ENCODE results near the gene ZNF816.
A peak's percentile ranks its signal among the peaks of the same experiment; 100 is the strongest.
"Not testable (repeated sequence)": the region's sequence is repeated elsewhere in the genome, so short reads cannot be mapped to it uniquely, and the experiment has no call there.

Gene ZNF816

DNA sequence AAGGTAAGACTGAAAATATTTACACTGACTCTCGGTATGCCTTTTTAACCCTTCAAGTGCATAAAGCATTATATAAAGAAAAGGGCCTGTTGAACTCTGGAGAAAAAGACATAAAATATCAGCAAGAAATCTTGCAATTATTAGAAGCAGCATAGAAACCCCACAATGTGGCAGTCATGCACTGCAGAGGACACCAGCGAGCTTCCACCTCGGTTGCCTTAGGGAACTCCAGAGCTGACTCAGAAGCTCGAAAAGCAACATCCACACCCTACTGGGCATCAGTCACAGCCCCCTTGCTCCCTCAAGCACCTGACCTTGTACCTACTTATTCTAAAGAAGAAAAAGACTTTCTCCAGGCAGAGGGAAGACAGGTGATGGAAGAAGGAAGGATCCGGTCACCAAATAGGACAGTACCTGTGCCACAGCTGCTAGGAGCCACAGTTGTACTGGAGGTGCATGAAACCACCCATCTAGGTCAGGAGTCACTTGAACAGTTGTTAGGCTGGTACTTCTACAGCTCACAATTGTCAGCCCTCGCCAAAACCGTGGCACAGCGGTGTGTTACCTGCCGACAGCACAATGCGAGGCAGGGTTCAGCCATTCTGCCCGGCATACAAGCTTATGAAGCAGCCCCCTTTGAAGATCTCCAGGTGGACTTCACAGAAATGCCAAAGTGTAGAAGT, 2.9 kb downstream of the ZNF816 start:
- no peak for DNase-seq (ENCODE audit: low read depth in 2 of 2)

DNA sequence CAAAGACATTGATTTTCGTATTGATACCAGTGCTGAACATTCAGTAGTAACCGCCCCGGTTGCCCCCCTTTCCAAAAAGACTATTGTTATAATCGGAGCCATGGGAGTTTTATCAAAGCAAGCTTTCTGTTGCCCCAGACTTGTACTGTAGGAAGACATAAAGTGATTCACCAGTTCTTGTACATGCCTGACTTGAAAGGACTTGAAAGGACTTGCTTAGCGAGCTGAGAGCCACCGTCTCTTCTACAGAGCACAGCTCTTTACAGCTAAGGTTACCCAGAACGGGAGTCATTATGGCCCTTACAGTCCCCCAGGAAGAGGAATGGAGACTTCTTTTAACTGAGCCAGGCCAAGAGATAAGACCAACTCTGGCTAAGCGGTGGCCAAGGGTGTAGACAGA, 5.1 kb downstream of the ZNF816 start:
- DNase-seq (ENCODE audit: low read depth in 2 of 2) = no peak

DNA sequence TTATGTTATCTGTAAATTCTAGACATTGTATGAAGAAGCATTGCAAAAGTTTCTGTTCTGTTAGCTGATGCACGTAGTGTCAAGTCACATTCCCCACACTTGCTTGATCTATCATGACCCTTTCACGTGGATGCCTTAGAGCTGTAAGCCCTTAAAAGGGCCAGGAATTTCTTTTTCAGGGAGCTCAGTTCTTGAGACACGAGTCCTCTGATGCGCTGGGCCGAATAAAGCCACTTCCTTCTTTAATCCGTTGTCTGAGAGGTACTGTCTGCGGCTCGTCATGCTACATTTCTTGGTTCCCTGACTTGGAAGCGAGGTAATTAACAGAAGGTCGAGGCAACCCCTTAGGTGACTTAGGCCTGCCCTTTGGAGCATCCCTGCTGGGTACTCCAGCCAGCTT, 5.8 kb downstream of the ZNF816 start:
- no peak for DNase-seq (ENCODE audit: low read depth in 2 of 2)

DNA sequence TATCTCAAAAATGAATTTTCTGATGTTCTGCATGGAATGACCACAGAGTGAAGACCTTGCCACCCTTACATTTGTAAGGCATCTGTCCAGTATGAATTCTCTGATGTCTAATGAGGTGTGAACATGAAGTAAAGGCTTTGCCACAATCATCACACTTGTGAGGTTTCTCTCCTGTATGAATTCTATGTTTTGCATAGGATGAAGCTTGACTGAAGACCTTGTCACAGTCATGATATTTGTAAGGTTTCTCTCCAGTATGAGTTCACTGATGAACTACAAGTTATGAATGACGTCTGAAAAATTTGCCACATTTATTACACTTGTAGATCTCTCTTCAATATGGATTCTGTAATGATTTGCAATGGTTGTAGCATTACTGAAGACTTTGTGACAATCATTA, 13.3 kb downstream of the ZNF816 start:
- DNase-seq (ENCODE audit: low read depth in 2 of 2) = no peak

DNA sequence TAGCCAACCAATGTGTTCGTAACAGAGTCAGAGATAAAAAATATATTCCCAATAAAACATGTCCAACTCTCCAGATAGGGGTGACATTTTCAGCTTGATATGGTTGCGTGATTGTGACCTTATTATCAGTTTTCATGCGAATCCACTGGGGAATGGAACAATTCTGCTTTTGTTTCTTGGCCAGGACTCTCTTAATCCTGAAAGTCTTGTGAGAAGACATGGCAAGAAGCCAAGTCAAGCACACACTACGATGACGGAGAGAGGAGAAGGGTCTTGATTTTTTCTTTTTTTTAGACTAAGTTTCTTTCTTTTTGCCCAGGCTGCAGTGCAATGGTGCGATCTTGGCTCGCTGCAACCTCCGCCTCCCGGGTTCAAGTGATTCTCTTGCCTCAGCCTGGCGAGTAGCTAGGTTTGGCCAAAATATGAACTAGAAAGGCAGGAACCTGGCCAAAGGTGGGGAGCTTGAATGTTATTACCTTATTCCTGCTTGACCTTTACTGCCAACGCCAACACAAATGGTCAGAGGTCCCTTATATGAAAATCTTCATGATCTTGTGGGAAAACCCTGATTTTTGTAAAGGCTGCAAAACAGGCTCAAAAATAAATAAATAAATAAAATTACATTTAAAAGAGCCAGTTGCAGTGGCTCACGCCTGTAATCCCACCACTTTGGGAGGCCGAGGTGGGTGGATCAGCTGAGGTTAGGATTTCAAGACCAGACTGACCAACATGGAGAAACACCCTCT, 14.5 kb downstream of the ZNF816 start:
- DNase-seq (ENCODE audit: low read depth in 2 of 2) = no peak

DNA sequence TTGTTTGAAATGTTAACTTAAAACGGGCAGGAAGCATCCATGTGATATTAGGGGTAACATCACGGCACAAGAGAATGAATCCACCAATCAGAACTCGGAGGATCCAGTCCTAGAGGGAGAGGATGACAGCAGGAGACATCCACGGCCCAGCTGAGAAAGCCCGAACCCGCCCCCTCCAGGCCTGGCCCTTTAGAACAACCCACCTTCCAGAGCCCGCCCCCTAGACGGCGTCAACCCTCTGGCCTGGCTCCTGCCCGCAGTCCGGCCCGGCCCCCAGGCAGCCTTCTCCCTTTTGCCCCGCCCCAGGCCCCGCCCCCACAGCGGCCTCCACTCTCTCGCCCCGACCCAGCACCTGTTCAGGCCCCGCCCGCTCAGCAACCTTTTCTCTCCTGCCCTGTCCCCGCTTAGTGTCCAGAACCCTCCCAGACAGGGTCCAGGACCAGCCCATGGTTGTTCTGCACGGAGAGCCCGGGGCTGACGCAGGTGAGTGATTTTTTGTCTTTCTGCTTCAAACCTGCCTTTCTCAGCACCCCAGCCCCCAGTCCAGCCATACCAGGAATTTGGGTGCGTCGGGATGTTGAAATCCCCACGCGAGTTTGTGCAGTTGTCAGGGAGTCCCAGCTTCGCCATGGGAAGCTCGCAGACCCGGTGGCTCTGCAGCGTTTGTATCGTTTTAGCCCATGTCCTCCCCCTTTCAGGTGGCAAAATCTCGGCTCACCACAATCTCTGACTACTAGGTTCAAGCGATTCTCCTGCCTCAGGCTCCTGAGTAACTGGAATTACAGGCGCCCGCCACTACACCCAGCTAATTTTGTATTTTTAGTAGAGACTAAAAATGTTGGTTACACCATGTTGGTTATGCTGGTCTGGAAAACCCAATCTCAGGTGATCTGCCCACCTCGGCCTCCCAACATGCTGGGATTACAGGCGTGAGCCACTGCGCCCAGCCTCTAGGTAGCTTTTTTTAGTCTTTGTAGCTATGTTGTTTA, 16.1 kb downstream of the ZNF816 start:
- DNase-seq (ENCODE audit: low read depth in 2 of 2) = no peak

DNA sequence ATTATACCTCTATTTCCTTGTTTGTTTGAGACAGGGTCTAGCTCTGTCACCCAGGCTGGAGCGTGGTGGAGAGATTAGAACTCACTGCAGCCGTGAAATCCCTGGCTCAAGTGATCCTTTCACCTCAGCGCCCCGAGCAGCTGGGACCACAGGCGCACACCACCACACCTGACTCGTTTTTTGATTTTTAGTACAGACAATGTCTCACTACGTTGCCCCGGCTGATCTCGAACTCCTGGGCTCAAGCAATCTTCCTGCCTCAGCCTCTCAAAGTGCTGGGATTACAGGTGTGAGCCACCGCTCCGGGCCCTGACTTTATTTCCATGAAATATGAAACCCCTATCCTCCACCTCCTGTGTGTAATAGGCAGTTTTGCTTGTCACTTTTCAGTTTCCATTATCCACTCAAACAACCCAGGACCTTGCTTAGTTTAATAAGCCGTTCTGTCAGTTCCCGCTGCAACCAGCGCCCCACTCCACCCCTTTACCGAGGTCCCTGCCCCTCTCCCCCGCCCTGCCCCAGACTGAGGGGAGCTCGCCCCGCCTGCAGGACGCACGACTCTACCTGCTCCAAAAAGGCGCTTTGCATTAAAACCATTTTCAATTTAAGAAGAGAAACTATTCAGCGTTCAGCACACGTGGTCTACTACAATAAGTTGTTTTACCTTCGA, 16.9 kb downstream of the ZNF816 start:
- DNase-seq (ENCODE audit: low read depth in 2 of 2) = no peak

DNA sequence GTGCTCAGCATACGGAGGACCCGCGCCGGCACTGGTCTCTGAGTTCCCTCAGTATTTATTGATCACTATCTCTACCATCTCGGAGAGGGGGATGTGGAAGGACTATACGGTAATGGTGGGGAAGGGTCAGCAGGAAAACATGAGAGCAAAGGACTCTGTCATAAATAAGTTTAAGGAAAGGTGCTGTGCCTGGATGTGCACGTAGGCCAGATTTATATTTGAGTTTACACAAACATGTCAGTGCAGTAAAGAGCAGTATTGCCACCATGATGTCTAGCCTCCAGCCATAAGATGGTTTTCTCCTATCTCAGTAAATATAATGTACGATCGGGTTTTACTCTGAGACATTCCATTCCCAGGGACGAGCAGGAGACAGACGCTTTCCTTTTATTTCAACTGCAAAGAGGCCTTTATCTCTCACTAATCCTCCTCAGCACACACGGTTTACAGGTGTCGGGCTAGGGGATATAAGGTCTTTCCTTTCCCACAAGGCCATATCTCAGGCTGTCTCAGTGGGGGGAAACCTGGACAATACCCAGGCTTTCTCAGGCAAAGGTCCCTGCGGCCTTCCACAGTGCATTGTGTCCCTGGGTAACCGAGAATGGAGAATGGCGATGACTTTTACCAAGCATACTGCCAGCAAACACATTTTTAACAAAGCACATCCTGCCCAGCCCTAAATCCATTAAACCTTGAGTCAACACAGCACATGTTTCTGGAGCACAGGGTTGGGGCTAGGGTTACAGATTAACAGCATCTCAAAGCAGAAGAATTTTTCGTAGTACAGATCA, 17.8 kb downstream of the ZNF816 start:
- not testable (repeated sequence) for DNase-seq (ENCODE audit: low read depth in 2 of 2)

DNA sequence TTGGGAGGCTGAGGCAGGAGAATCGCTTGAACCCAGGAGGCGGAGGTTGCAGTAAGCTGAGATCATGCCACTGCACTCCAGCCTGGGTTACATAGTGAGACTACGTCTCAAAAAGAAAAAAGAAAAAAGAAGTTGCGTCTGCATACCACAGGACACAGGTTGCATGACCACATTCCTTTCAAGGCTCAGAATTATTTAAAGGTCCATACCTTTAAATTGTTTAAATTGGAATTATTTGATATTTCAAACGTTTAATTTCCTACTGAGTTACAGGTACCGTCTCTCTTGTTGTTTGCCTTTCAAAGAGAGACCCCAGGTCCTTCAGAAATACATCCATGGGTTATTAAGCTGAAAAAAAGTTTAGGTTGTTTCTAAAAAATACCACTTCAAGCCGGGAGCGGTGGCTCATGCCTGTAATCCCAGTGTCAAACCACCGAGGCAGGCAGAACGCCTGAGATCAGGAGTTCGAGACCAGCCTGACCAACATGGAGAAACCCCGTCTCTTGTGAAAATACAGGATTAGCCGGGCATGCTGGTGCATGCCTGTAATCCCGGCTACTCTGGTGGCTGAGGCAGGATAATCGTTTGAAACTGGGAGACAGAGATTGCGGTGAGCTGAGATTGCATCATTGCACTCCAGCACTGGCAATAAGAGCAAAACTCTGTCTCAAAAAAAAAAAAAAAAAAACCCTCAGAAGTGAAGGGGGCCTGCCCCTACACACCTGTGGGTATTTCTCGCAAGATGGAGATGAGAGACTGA, 18.6 kb downstream of the ZNF816 start:
- DNase-seq (ENCODE audit: low read depth in 2 of 2) = no peak

DNA sequence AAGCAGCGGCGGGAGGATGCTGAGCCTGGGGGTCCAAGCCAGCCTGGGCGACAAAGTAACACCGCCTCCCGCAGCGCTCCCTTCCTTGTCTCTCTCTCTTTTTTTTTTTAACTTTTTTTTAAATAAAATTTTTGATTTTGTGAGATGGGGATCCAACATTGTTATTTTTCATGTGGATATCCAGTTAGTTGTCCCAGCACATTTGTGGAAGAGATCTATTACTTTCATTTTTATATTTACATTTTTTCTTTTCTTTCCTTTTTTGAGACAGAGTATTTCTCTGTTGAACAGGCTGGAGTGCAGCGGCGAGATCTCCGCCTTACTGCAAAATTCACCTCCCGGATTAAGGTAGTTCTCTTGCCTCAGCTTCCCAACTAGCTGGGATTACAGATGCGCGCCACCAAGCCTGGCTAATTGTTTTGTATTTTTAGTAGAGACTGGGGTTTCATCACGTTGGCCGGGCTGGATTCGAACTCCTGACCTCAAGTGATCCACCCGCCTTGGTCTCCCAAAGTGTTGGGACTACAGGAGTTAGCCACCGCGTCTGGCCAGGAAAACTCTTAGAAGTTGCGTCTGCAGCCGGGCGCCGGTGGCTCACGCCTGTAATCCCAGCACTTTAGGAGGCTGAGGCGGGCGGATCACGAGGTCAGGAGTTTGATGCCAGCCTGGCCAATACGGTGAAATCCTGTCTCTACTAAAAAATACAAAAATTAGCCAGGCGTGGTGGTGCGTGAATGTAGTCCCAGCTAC, 19.4 kb downstream of the ZNF816 start:
- no peak for DNase-seq (ENCODE audit: low read depth in 2 of 2)

DNA sequence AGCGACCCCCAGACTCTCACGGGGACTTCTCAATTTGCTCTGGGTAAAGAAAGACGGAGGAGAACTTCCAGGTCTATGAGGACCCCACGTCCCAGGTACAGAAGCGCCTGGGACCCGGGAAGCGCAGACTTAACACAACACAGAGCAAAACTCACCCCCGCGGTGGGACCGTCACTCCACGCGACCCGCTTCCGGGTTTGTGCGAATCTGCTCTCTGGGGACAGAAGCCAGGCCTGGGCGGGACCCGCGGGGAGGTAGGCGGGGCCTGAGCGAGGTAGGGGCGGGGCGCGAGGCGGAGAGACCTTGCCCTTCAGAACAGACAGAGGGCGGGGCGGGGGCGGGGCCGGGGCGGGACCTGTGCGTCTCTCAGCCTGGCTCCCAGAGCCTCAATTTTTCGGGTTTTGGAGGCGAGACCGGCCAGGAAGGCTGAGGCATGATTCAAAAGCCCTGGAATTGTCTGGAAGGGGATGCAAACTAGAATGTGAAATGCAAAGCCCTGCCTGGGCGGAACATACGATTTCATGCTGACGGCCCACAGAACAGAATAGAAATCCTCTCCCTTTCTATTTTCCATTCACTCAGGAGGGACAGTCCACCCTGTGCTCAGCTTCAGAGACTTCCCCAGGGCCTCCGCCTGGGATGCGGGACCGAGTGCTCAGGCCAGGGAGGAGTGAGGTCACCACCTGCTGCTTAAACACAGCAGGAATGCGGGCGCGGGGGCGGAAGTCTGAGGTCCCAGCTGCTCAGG, 20.1 kb downstream of the ZNF816 start:
- DNase-seq (ENCODE audit: low read depth in 2 of 2) = peak; percentile 84 to 91

DNA sequence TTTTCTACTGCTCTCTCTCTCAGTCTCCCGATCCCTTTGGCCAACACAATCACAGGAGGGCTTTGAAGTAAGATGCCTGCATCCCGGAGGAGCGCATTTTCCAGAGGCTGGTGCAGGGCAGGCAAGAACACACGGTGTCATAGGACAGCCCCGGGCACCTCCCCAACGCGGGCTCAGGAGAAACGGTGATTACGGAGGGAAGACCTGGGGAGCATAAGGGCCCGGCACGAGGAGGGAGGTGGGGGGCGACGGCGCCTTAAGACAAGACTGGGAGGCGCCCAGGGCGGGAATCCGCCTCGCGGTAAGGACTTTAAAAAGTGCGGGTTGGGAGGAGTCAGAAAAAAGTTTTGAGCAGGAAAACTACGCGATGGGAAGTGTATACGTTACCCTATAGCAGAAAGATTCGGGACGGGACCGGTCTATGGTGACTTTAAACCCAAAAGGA, 20.7 kb downstream of the ZNF816 start:
- no peak for DNase-seq (ENCODE audit: low read depth in 2 of 2)

DNA sequence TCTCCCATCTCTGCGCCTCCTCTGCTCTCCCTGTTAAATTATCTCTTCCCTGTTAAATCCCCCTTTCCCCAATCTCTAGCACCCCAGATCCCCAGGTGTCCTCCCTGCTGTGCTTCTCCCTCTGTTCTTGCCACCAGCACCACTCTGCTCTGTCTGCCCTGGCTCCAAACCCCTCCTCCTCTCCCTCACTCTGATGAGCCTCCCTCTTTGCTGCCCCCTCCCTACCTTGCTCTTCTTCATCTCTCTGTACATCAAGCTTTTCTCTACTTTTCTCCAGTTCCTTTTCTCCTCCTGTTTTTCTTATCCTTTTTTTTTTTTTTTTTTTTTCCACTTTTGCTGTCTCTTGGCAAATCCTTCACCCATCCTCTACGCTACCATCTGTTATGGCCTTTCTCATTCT, 21.2 kb downstream of the ZNF816 start:
- DNase-seq (ENCODE audit: low read depth in 2 of 2) = not testable (repeated sequence)

DNA sequence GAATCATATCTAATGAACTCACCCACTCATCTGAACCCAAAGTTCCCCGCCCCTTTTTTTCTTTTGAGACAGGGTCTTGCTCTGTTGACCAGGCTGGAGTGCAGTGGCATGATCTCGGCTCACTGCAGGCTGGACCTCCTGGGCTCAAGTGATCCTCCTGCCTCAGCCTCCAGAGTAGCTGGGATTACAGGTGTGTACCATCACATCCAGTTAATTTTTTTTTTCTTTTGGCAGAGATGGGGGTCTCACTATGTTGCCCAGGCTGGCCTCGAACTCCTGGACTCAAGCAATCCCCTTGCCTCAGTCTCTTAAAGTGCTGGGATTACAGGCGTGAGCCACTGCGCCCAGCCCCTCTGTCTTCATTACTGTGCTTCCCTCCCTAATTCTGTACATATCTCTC, 21.8 kb downstream of the ZNF816 start:
- DNase-seq (ENCODE audit: low read depth in 2 of 2) = not testable (repeated sequence)

DNA sequence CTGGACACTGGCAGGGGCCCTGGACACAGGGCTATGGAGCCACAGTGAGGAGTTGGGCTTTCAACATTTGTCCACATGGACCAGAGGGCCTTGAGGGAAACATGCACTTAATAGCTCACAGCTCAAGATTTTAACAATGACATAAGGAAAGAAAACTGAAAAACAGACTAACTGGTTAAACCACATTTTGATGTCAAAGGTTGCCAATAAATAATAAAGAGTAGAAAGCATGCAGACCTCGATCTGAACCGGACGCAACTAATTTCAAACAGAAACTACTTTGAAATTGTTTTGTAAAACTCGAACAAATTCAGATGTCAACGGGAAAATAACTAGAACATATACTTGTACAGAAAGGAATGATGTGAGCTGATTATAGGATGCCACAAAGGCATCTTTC, 23.9 kb downstream of the ZNF816 start:
- DNase-seq (ENCODE audit: low read depth in 2 of 2) = no peak

DNA sequence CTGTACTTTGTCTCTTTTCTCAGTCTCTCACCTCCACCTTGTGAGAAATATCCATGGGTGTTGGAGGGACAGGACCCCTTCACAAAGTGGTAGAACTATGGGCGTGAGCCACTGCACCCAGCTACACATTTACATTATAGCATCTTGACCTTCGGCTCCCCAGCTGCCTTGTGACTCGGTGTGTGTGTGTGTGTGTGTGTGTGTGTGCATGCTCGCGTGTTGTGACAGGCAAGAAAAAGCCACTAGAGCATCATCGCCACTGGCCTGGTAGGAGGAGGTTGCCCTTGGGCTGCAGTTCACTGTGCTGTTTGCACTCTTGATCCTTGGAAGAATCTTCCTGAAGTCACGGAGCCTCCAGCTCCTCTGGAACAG, 25.7 kb downstream of the ZNF816 start:
- no peak for DNase-seq (ENCODE audit: low read depth in 2 of 2)

DNA sequence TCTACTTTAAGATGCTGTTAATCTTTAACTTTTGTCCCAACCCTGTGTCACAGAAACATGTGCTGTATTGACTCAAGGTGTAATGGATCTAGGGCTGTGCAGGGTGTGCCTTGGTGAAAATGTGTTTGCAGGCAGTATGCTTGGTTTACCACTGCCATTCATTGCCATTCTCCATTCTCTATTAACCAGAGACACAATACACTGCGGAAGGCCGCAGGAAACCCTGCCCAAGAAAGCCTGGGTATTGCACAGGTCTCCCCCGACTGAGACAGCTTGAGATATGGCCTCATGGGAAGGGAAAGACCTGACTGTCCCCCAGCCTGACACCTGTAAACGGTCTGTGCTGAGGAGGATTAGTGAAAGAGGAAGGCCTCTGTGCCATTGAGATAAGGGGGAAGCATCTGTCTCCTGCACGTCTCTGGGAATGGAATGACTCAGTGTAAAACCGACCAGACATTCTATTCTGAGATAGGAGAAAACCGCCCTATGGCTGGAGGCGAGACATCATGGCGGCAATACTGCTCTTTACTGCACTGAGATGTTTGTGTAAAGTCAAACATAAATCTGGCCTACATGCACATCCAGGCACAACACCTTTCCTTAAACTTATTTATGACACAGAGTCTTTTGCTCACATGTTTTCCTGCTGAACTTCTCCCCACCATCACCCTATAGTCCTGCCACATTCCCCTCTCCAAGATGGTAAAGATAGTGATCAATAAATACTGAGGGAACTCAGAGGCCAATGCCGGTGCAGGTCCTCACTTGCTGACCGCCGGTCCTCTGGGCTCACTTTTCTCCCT, 26.3 kb downstream of the ZNF816 start:
- DNase-seq (ENCODE audit: low read depth in 2 of 2) = no peak

DNA sequence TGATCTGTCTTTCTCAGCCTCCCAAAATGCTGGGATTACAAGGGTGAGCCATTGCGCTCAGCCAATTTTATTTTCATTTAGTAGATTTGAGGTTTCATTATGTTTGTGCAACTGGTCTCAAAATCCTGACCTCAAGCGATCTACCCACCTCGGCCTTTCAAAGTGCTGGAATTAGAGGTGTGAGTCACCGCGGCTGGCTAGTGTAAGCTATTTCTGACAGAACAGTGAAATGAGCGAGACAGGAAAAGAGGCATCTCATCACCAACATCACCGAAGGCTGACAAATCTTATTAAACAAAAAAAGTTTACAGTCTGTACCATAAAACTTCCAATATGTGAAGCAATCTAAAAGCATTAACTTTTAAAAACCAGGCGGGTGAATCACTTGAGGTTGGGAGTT, 27.2 kb downstream of the ZNF816 start:
- no peak for DNase-seq (ENCODE audit: low read depth in 2 of 2)
